HEK293T (cell line): ENCODE data around the gene GOLPH3L.
"Not testable (repeated sequence)": the region's sequence is repeated elsewhere in the genome, so short reads cannot be mapped to it uniquely, and the experiment has no call there.

ENCODE experiments used
- ARNT ChIP-seq: fragments of 450-650 bp; IDR thresholded peaks from 2 replicates; pipeline ENCODE4 v1.6.1; 2017; ENCODE audit warnings: mild to moderate bottlenecking
- BHLHE40 ChIP-seq: fragments of 450-650 bp; IDR thresholded peaks from 2 replicates; pipeline ENCODE4 v1.6.1; 2016; ENCODE audit warnings: mild to moderate bottlenecking, moderate library complexity, borderline replicate concordance
- CTBP1 ChIP-seq: fragments of 450-650 bp; IDR thresholded peaks from 2 replicates; pipeline ENCODE4 v1.6.1; 2016; ENCODE audit warnings: borderline replicate concordance
- ELF4 ChIP-seq: fragments of 450-650 bp; IDR thresholded peaks from 2 replicates; pipeline ENCODE4 v1.6.1; 2017; ENCODE audit warnings: antibody characterized with exemption
- FOXA1 ChIP-seq: fragments of 450-650 bp; IDR thresholded peaks from 2 replicates; pipeline ENCODE4 v1.6.1; 2016; ENCODE audit warnings: mild to moderate bottlenecking
- FOXK2 ChIP-seq: fragments of 450-650 bp; IDR thresholded peaks from 2 replicates; pipeline ENCODE4 v1.6.1; 2016; ENCODE audit warnings: mild to moderate bottlenecking
- FOXM1 ChIP-seq: fragments of 450-650 bp; IDR thresholded peaks from 2 replicates; pipeline ENCODE4 v1.6.1; 2017; ENCODE audit warnings: mild to moderate bottlenecking, borderline replicate concordance
- HDGF ChIP-seq: fragments of 450-650 bp; IDR thresholded peaks from 2 replicates; pipeline ENCODE4 v1.6.1; 2017; ENCODE audit warnings: antibody characterized with exemption, borderline replicate concordance
- L3MBTL2 ChIP-seq: fragments of 450-650 bp; conservative IDR thresholded peaks from 2 replicates; pipeline ENCODE4 v1.6.1; 2016; ENCODE audit warnings: mild to moderate bottlenecking
- NFRKB ChIP-seq: fragments of 450-650 bp; IDR thresholded peaks from 2 replicates; pipeline ENCODE4 v1.6.1; 2016; ENCODE audit warnings: mild to moderate bottlenecking, moderate library complexity
- SP1 ChIP-seq: fragments of 450-650 bp; IDR thresholded peaks from 2 replicates; pipeline ENCODE4 v1.6.1; 2017
- SUZ12 ChIP-seq: fragments of 450-650 bp; IDR thresholded peaks from 2 replicates; pipeline ENCODE4 v1.6.1; 2016; ENCODE audit warnings: mild to moderate bottlenecking
- TARDBP ChIP-seq: fragments of 450-650 bp; IDR thresholded peaks from 2 replicates; pipeline ENCODE4 v1.6.1; 2016
- TF ChIP-seq, protein P1 (sequence below): fragments of 450-650 bp; IDR thresholded peaks from 2 replicates; pipeline ENCODE4 v1.6.1; 2016

DNA sequence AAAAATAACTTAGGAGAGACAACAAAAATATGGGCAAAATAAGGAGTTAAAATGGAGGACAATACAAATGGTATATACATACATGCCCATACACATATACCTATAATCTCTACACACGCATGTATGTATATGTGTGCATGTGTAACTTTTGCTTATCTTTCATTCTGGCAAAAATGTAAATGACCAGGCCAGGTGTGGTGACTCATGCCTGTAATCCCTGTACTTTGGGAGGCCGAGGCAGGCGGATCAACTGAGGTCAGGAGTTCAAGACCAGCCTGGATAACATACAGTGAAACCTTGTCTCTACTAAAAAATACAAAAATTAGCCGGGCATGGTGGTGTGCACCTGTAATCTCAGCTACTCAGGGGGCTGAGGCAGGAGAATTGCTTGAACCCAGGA is 98.6 kb downstream of the GOLPH3L start:
- not testable (repeated sequence) for TF ChIP-seq TARDBP, NFRKB, HDGF, FOXK2, SP1, CTBP1, L3MBTL2, FOXM1, ELF4, SUZ12, ARNT, BHLHE40, FOXA1
- TF ChIP-seq, protein P1, sequence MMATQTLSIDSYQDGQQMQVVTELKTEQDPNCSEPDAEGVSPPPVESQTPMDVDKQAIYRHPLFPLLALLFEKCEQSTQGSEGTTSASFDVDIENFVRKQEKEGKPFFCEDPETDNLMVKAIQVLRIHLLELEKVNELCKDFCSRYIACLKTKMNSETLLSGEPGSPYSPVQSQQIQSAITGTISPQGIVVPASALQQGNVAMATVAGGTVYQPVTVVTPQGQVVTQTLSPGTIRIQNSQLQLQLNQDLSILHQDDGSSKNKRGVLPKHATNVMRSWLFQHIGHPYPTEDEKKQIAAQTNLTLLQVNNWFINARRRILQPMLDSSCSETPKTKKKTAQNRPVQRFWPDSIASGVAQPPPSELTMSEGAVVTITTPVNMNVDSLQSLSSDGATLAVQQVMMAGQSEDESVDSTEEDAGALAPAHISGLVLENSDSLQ = not testable (repeated sequence)
